HG03342 (cell line): Measurements from ENCODE around the gene ADAM33.

ENCODE experiments used
- ATAC-seq: cut with Tn5 transposase; IDR thresholded peaks from one replicate; pipeline ENCODE4 v1.9.1; 2021; ENCODE audit warnings: mild to moderate bottlenecking, moderate library complexity; ENCODE audit not compliant: unreplicated experiment

The ADAM33 gene

DNA sequence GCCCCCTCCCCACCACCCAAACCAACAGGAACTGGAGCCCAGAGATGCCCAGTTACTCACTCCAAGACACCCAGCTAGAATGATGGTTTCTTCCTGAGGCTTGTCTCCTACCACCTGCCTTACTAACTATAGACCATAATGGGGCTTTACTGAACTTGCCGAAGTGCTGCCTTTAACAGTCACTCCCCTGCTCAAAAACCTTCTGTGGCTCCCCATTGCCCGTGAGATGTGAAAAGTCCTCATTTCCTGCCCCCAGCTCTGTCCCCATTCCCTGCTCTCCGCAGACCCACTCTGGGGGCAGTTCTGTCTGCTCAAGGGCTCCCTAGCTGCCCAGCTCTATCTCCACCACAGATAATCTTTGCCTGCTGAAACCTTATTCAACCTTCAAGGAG lies 25.7 kb upstream of the ADAM33 start:
- no peak for ATAC-seq

- ATAC-seq = no peak
These were observed 25.1 kb upstream of the ADAM33 start for GRCh38 chr20:3706774-3707507.

GRCh38 chr20:3705970-3706739 lies 24.3 kb upstream of the ADAM33 start:
- no peak for ATAC-seq

- ATAC-seq = no peak
These were observed 23.7 kb upstream of the ADAM33 start for GRCh38 chr20:3705491-3705969.

DNA sequence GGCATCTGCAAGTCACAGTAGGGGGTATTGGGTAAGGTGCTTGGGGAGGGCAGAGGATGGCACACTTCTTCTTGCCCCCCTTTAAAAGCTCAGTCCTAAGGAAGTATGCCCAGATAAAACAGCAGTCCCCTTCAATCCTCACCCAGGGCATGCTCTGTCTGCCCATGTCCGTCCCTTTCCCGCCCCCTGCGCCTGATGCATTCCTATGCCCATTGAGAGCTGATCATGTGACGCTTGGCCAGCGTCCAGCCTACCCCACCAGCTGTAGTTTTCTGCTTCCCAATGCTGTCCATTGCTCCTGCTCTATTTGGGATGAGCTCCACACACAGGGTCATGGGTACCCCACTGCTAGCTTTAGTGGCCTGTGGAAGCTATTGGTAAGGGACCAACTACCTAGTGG lies 22.3 kb upstream of the ADAM33 start:
- no peak for ATAC-seq

DNA sequence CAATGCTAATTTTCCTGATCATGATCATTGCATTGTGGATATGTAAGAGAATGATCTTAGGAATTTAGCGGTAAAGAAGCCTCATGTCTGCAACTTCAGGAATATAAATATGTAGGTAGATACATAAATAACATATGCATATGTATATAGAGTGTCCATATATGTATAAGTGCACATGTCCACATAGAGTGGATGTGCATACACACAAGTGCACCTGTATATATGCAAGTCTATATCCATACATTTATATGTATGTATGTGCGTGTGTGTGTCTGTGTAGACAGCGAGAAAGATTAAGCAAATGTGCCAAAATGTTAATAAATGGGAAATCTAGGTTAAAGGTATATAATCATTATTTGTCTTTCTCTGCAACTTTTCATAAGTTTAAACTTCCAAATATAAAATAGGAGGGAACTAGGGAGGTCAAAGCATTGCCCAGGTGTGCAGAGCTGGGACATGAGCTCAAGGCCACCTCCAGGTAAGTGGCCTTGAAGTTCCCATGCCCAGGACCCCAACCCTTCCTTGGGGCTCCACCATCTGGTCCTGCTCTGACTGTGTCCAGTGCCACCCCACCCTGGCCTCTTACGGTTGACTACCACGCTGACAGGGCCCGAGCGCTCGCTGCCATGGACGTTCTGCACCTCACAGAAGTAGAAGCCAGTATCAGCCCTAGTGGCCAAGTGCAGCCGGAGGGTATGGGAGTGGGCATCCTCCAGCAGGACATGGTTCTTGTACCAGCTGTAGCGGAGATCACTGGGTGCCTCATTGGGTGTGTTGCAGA lies 21.0 kb upstream of the ADAM33 start:
- ATAC-seq = no peak

DNA sequence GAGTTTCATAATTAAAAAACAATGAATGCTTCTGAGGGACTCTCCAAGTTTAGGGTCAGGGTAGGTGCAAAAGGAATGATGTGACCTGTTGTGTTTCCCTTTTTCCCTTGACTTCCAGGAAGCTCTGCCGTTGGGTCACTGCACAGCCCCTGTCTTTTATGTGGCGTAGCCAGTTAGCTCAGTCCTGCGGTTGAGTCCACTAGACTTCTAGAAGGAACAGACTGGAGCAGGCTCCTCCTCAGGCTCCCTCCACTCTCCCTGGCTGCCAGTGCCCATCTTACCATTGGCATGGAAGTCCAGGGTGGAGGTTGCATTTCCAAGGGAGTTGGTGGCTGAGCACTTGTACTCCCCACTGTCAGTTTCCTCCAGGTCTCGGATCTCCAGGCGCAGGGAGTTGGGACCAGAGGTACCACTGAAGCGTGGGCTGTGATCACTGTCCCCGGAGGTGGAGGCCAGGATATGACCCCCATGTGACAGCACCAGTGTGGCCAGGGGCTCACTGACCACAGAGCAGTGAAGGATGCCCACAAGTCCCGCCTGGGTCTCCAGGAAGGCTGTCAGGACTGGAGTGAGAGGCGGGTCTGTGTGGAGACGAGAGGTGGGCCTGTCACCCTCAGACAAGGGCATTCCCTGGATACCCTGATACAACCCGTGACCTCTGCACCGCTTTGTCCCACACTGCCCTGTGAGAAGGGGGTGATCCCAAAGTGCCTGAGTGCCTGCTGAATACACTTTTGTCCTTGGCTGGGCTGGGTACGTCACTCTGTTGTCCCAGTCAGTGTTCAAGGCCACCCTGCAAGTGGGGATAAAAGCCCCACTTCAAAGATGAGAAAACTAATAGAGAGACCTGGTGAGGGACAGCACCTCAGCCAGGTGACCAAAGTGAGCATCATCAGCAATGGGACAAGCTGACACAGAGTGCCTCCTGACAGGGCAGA lies 19.5 kb upstream of the ADAM33 start:
- no peak for ATAC-seq

- ATAC-seq = no peak
These were observed 17.2 kb upstream of the ADAM33 start for GRCh38 chr20:3699037-3699436.

DNA sequence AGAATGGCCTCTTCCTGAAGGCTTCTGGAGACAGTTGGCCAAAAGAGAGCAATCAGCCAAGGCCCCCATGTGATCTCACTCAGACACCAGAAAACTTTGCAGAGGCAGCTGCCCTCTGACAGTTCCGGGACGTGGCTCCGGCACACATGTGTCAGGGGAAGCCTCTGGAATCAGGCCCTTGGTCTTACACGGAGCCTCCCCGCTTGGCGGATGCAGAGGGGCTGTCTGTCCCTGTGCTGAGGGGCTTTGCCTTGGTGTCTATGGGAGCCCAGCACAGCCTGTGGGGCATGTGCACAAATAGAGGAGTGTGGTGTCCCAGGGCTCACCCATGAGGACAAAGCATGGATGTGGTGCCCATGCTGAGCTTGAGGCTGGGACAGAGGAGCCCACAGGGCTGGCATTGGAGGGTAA lies 16.8 kb upstream of the ADAM33 start:
- no peak for ATAC-seq

- no peak for ATAC-seq
These were observed 15.9 kb upstream of the ADAM33 start for GRCh38 chr20:3697588-3698305.

DNA sequence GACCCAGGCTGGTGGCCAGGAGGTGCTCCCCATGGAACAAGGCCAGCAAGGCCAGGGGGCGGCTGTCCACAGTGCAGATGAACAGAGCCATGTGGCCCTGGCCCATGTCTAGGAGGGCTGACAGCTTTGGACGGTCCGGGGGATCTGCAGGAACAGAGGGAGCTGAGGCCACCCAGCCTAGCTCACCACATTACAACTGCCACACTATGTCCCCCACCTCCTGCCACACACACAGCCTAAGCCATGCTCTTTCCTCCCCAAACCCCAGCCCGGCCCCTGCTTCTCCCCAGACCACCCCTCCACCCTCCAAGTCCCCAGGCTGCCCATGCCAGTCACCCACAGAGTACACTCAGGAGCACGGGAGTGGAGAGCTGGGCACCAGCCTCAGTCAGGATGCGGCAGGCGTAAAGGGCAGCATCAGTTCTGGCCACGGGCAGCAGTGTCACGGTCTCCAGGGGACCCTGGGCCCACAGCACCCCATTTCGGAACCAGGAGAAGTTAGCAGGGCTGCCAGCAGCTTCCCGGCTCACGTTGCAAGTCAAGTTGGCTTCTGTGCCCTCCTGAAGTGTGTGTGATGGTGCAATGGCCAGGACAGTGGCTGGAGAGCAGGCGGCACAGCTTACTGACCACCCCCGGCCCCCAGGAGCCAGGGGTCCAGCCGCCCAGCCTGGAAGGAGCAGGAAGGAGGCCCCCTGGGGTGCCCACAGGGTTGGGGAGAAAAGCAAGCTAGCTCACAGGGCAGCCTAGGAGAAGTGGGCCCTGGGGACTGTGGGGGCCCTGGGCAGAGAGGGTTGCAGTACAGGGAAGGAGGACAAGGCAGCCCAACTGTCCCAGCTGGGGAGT lies 15.2 kb upstream of the ADAM33 start:
- ATAC-seq = no peak

DNA sequence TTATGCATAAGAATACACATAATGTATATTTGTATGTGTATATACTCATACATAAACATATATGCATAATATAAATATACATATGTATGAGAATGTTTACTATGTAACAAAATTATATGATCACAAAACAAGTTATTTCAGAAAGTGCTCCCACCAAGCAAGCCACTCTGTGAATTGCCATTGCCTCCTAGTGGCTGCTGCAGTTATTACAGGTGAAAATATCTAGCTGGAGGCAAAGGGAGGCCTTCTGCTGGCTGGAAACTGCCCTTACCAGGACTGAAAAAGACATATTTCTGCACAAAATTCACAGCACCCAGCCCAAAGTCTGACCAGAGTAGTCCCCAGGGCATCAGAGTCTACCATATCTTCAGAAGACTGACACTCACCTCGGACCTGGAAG lies 14.4 kb upstream of the ADAM33 start:
- ATAC-seq = no peak

- ATAC-seq = no peak
These were observed 13.1 kb upstream of the ADAM33 start for GRCh38 chr20:3694864-3695263.

GRCh38 chr20:3693376-3693775 lies 11.6 kb upstream of the ADAM33 start:
- no peak for ATAC-seq

GRCh38 chr20:3692706-3693294 lies 11.0 kb upstream of the ADAM33 start:
- ATAC-seq = no peak

DNA sequence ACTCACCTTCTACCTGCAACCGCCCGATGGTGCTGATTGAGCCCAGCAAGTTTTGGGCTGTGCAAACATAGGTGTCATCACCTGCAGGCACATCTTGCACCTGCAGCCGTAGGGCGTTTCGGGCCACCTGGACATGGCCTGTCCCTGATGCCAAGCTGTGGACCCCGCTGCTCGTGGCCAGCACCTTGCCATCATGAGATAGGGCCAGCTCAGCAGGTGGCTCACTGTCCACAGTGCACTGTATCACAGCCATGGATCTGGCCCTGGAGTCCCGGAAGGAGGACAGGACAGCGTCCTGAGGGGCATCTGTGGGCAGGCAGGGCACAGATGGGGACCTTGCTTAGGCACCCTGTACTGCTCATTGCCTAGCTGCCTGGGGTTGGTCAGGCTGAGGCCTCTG lies 10.1 kb upstream of the ADAM33 start:
- no peak for ATAC-seq

GRCh38 chr20:3691306-3691705 lies 9.5 kb upstream of the ADAM33 start:
- ATAC-seq = no peak

DNA sequence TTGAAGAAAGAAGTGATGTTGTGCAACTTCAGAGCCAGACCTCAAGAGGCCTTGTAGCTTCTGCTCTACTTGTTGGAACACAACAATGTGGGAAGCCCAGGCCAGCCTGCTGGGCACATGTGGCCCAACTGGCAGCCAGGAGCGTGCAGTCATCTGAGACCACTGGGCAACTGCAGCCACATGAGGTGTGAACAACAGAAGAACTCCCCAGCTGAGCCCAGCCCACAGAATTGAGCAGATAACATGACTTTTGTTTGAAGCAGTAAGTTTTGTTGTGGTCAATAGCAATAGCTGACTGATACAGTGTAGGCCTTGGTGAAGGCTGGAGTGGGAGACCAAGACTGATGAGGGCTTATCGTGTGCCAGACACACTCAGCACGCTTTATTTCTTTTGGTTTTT lies 8.6 kb upstream of the ADAM33 start:
- ATAC-seq = no peak

GRCh38 chr20:3689978-3690377 lies 8.2 kb upstream of the ADAM33 start:
- no peak for ATAC-seq
